Nephron progenitor cell (in vitro differentiated cells): ENCODE measurements around the gene ILF2.
A peak's percentile ranks its signal among the peaks of the same experiment; 100 is the strongest.

ENCODE experiments used
- DNase-seq: peaks from one replicate; pipeline ENCODE4 v3.0.0; 2021
- H3K27ac Mint-ChIP-seq: 2 replicates; pipeline ENCODE4 v1.8.0; 2021; ENCODE audit warnings: mild to moderate bottlenecking, moderate library complexity, mixed read lengths
- H3K27me3 Mint-ChIP-seq: 2 replicates; pipeline ENCODE4 v1.8.0; 2021; ENCODE audit warnings: mild to moderate bottlenecking, low read depth, mixed read lengths; ENCODE audit not compliant: poor library complexity
- H3K36me3 Mint-ChIP-seq: 2 replicates; pipeline ENCODE4 v1.8.0; 2021; ENCODE audit warnings: low read depth, mixed read lengths
- H3K4me1 Mint-ChIP-seq: 2 replicates; pipeline ENCODE4 v1.8.0; 2021; ENCODE audit warnings: mixed read lengths
- H3K4me3 Mint-ChIP-seq: 2 replicates; pipeline ENCODE4 v1.8.0; 2021; ENCODE audit warnings: mild to moderate bottlenecking, moderate library complexity, mixed read lengths
- H3K9me3 Mint-ChIP-seq: 2 replicates; pipeline ENCODE4 v1.8.0; 2021; ENCODE audit warnings: mild to moderate bottlenecking, moderate library complexity, mixed read lengths
- TF ChIP-seq, protein P1 (sequence below): fragments of 200-600 bp; sonication (generic); IDR thresholded peaks from 2 replicates; pipeline ENCODE4 v1.5.0; 2021; ENCODE audit warnings: antibody characterized with exemption

The ILF2 gene

GRCh38 chr1:153649137-153649862 lies 21.5 kb downstream of the ILF2 start:
- Mint-ChIP-seq H3K4me3 (no peak overlapping the region), H3K27ac (peak overlapping the region; percentile 57), H3K36me3 (peaks cover 29% of the 10 kb centered on the region), H3K27me3 (no peaks in the 10 kb centered on the region), H3K4me1 (peaks cover 9% of the 10 kb centered on the region), H3K9me3 (no peaks in the 10 kb centered on the region)
- TF ChIP-seq, protein P1, sequence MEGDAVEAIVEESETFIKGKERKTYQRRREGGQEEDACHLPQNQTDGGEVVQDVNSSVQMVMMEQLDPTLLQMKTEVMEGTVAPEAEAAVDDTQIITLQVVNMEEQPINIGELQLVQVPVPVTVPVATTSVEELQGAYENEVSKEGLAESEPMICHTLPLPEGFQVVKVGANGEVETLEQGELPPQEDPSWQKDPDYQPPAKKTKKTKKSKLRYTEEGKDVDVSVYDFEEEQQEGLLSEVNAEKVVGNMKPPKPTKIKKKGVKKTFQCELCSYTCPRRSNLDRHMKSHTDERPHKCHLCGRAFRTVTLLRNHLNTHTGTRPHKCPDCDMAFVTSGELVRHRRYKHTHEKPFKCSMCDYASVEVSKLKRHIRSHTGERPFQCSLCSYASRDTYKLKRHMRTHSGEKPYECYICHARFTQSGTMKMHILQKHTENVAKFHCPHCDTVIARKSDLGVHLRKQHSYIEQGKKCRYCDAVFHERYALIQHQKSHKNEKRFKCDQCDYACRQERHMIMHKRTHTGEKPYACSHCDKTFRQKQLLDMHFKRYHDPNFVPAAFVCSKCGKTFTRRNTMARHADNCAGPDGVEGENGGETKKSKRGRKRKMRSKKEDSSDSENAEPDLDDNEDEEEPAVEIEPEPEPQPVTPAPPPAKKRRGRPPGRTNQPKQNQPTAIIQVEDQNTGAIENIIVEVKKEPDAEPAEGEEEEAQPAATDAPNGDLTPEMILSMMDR, result no peak
- DNase-seq, result no peak

GRCh38 chr1:153648000-153648643 lies 22.7 kb downstream of the ILF2 start:
- H3K9me3 Mint-ChIP-seq, result no peaks in the 10 kb centered on the region
- peaks cover 41% of the 10 kb centered on the region for H3K36me3 Mint-ChIP-seq
- peak overlapping the region; percentile 35 for H3K27ac Mint-ChIP-seq
- H3K27me3 Mint-ChIP-seq, result no peaks in the 10 kb centered on the region
- peaks cover 19% of the 10 kb centered on the region for H3K4me1 Mint-ChIP-seq
- DNase-seq, result no peak
- TF ChIP-seq, protein P1, result no peak
- H3K4me3 Mint-ChIP-seq, result no peak overlapping the region

DNA sequence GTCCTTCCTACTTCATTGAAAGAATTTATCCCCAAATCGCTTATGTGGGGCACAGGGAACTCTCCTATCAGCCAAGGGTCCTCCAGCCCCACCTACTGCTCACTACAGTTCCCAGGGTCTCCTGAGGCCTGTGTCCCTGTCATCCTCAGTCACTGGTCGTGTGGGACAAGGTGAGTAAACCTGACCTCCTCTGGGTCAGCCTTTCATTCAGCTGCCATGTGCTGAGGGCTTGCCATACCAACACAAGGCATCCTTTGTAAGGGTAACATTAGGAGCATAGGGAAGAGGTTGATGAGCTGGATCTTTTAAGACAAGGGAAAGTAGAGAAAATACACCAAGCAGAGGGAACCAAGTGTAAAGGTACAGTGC lies 23.5 kb downstream of the ILF2 start:
- Mint-ChIP-seq H3K9me3 (no peaks in the 10 kb centered on the region), H3K27me3 (no peaks in the 10 kb centered on the region), H3K27ac (peak overlapping the region; percentile 35), H3K4me1 (peaks cover 23% of the 10 kb centered on the region), H3K36me3 (peaks cover 48% of the 10 kb centered on the region), H3K4me3 (no peak overlapping the region)
- DNase-seq, result no peak
- TF ChIP-seq, protein P1, result no peak

DNA sequence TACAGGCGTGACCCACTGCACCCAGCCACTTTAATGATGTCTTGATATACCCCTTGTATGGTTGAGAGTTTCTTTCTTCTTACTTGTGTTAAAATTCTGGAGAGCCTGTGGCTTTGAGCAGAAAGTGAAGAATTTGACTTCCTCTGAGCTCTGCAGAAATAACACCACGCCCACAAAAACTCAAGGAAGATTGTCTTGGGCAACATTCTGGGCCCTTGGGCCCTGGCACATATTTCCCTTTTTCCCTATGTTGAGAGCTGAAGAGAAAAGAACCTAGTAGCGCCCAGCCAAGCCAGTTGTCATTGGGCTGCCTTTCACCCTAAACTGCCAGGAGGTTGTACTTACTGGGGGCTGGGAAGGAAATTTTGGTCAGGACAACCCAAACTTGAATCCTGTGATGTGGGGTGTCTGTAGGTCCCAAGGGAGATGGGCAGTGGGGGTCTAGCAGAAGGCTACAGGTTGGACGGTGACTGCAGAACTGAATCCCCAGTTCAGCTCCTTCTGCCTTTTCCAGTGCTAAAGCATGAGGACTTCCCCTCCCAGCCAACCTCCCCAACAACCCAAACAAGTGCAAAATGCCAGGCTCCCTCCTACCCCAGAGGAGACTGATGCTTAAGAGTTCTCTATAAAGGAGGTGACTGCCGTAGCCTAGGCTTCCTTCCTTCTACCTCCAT lies 24.0 kb downstream of the ILF2 start:
- H3K27ac Mint-ChIP-seq, result peak overlapping the region; percentile 35

DNA sequence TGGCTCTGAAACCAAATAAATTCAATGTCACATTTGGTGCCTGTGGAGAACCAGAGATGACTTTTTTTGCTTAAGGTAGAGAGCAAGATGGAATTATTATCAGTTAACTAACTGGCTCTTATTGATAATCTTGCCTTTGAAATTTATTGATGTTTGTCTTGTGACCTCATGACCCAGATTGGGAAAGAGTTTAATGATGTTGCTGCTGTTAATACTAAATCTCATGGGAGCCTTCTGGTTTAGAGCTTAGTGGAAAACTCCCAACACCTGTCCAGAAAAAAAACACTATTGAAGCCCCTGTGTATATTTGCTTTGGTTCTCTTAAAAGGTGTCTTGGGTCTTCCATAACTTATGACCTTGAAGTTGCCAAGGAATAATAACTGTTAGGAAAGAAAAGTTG lies 27.0 kb downstream of the ILF2 start:
- no peaks in the 10 kb centered on the region for H3K9me3 Mint-ChIP-seq
- H3K27ac Mint-ChIP-seq, result peak overlapping the region; percentile 9
- H3K4me1 Mint-ChIP-seq, result peaks cover 32% of the 10 kb centered on the region
- TF ChIP-seq, protein P1, result no peak
- no peaks in the 10 kb centered on the region for H3K27me3 Mint-ChIP-seq
- H3K4me3 Mint-ChIP-seq, result no peak overlapping the region
- DNase-seq, result no peak
- H3K36me3 Mint-ChIP-seq, result peaks cover 72% of the 10 kb centered on the region

More for the DNA sequence above, 24.0 kb downstream of the ILF2 start:
- Mint-ChIP-seq H3K9me3 (no peaks in the 10 kb centered on the region), H3K4me3 (no peak overlapping the region), H3K27me3 (no peaks in the 10 kb centered on the region), H3K36me3 (peaks cover 53% of the 10 kb centered on the region), H3K4me1 (peaks cover 23% of the 10 kb centered on the region)
- TF ChIP-seq, protein P1, result no peak
- DNase-seq, result no peak
